K562 (cell line): ENCODE measurements around the gene ACAP3. TPM values are rescaled to one million over a fixed set of nuclear protein-coding genes. Genes with fewer than 3 reads are reported as not detected.

Experiments
- BCOR ChIP-seq: fragments of 450-650 bp; IDR thresholded peaks from 2 replicates; pipeline ENCODE4 v1.6.1; 2016
- BRD4 ChIP-seq: fragments of 200-600 bp; sonication (generic); IDR thresholded peaks from 2 replicates; pipeline ENCODE4 v1.6.1; 2017; ENCODE audit warnings: inconsistent platforms
- CBFA2T3 ChIP-seq: fragments of 450-650 bp; IDR thresholded peaks from 2 replicates; pipeline ENCODE4 v1.6.1; 2017
- DPF2 ChIP-seq: fragments of 450-650 bp; IDR thresholded peaks from 2 replicates; pipeline ENCODE4 v1.6.1; 2016
- ESRRA ChIP-seq: fragments of 450-650 bp; IDR thresholded peaks from 2 replicates; pipeline ENCODE4 v1.6.1; 2014; ENCODE audit warnings: low read depth, mild to moderate bottlenecking, moderate library complexity, borderline replicate concordance
- GTF3C2 ChIP-seq: IDR thresholded peaks from 3 replicates; pipeline ENCODE4 v1.6.1; 2011; ENCODE audit warnings: borderline replicate concordance, mild to moderate bottlenecking, moderate library complexity; ENCODE audit not compliant: insufficient read length; ENCODE audit errors: extremely low read depth
- HNRNPUL1 ChIP-seq: fragments of 200-400 bp; formaldehyde crosslinking; IDR thresholded peaks from 2 replicates; pipeline ENCODE4 v1.6.1; 2017; ENCODE audit warnings: low read length
- KLF1 ChIP-seq: fragments of 450-650 bp; IDR thresholded peaks from 2 replicates; pipeline ENCODE4 v1.6.1; 2016; ENCODE audit warnings: missing genetic modification characterization, missing compliant biosample characterization
- MXI1 ChIP-seq: IDR thresholded peaks from 2 replicates; pipeline ENCODE4 v1.6.1; 2011; ENCODE audit warnings: low read depth, mild to moderate bottlenecking, improper control_type of control experiment, low read length
- NFATC3 ChIP-seq: fragments of 450-650 bp; IDR thresholded peaks from 2 replicates; pipeline ENCODE4 v1.6.1; 2017; ENCODE audit warnings: mild to moderate bottlenecking
- XRCC3 ChIP-seq: fragments of 450-650 bp; IDR thresholded peaks from 2 replicates; pipeline ENCODE4 v1.6.1; 2017; ENCODE audit warnings: mild to moderate bottlenecking, moderate library complexity
- ZC3H4 ChIP-seq: sonication (generic); formaldehyde crosslinking; IDR thresholded peaks from 2 replicates; pipeline ENCODE4 v1.9.0; 2021; ENCODE audit warnings: missing genetic modification reagents, borderline replicate concordance
- ZNF174 ChIP-seq: fragments of 250-450 bp; sonication (Bioruptor Pico); IDR thresholded peaks from 2 replicates; pipeline ENCODE4 v1.4.0; 2020; ENCODE audit warnings: mild to moderate bottlenecking
- polyA plus RNA-seq, 8 experiments: library from polyadenylated mRNA; depleted of rRNA in 4 of 8; stranded (reverse) in 5 of 8; unstranded in 3 of 8; fragments of >200 nt; fragmentation: Nextera tagmentation in 2 of 8; fragmentation: Illumina TruSeq in 1 of 8; extraction: Ambion mirVana in 2 of 8; extraction: Trizol in 1 of 8; gene quantifications; 2 replicates each; pipeline versions ENCODE4 v1.2.1 to v1.2.3, GENCODE V29; 2011 to 2014; ENCODE audit warnings: inconsistent platforms in 1 of 8, missing spikeins in 1 of 8
- total RNA-seq, 7 experiments: library from RNA; depleted of rRNA in 6 of 7; stranded (reverse); fragments of >200 nt in 6 of 7; fragmentation: Illumina TruSeq in 2 of 7; extraction: Trizol in 2 of 7; gene quantifications; 2 replicates each; pipeline versions ENCODE4 v1.2.1 to v1.2.3, GENCODE V29; 2011 to 2021; ENCODE audit warnings: low replicate concordance in 1 of 7
- TF ChIP-seq, protein P1 (sequence below): fragments of 250-450 bp; sonication (Bioruptor Pico); IDR thresholded peaks from 2 replicates; pipeline ENCODE4 v1.5.0; 2021; ENCODE audit warnings: mild to moderate bottlenecking, moderate library complexity
- TF ChIP-seq, protein P2 (sequence below), 3 experiments: IDR thresholded peaks in 2 of 3; conservative IDR thresholded peaks in 1 of 3; 2 replicates each; pipeline ENCODE4 v1.5.1; 2011 to 2012; ENCODE audit warnings: low read length in 3 of 3, mild to moderate bottlenecking in 3 of 3, control low read depth in 2 of 3, improper control_type of control experiment in 1 of 3, inconsistent platforms in 1 of 3, low read depth in 1 of 3, mixed read lengths in 1 of 3, moderate library complexity in 1 of 3; ENCODE audit not compliant: insufficient read depth in 2 of 3
- TF ChIP-seq, protein P3 (sequence below), 3 experiments: fragments of 200-800 bp in 1 of 3; fragments of 250-450 bp in 1 of 3; fragments of 450-650 bp in 1 of 3; sonication (Bioruptor Pico) in 1 of 3; sonication (Bioruptor generic) in 1 of 3; formaldehyde crosslinking in 1 of 3; IDR thresholded peaks; 2 replicates each; pipeline versions ENCODE4 v1.6.1 to v1.8.0; 2016 to 2022; ENCODE audit warnings: mild to moderate bottlenecking in 2 of 3, missing genetic modification characterization in 2 of 3, missing compliant biosample characterization in 1 of 3, moderate library complexity in 1 of 3

ACAP3 gene
- total and polyA plus RNA-seq, 9 of the 15 experiments (the other 6 are each of a cell fraction or from before 2014, with no cell fraction given) = 0.01 to 49.0 (median 12.0) TPM

GRCh38 chr1:1273512-1274298 lies 34.0 kb downstream of the ACAP3 start, which contains the start of gene UBE2J2 (continued):
- TF ChIP-seq ZC3H4 (CRISPR knock-in tag) = no peak
- no peak for TF ChIP-seq BRD4
- TF ChIP-seq KLF1 = peak; percentile 48; the same call in 1 of the 2 replicates
- no peak for TF ChIP-seq CBFA2T3
- peak; percentile 8; the same call in 1 of the 2 replicates for TF ChIP-seq ESRRA
- no peak for TF ChIP-seq MXI1
- TF ChIP-seq GTF3C2 = no peak
- TF ChIP-seq BCOR = no peak
- TF ChIP-seq ZNF174 (CRISPR knock-in tag) = no peak
- no peak for TF ChIP-seq HNRNPUL1
- TF ChIP-seq, protein P1, sequence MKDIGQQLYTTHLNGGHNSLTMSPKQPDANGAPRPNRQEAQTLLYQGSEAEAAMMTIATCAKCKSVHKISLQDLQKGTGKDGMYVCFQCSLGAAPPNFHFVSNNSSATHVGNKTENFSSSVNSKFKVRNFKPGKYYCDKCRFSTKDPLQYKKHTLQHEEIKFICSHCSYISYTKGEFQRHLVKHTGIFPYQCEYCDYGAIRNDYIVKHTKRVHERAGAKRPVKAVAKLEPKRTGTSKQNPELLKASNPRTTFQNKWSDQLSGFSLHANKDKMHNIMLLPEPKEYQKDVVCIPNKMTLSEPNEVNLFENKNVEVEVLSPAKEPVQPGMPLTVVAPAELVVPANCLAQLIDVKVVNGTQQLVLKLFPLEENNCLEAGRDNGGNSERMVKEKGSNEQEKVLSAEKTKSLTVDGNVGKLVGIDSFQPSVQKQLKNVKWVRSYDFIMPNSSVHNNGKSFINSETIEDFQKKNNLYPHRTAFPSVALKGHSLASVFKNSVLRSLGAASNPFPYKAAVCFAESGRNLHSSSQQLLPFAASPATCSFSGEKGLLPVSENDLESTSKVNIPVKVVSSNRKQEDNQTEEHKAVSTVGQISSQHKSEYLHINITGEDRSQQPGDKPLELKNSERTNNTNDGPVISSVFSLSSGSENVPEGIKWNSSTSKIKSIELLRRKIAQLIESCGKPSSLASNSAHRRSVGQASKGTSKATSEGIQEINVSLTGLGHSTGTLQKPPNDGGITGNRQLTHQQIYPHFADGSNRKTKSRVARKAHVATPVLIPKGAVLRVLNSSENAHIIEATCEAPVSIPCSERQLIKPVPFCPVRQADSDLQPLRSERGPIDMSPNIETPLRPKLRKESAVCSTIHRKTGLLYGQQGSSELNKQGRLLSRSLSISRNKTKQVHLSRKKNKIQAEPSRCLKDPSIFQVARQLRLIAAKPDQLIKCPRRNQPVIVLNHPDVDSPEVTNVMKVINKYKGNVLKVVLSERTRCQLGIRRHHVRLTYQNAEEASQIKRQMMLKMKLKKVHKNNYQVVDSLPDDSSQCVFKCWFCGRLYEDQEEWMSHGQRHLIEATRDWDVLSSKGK (CRISPR knock-in tag) = no peak
- TF ChIP-seq, protein P2, sequence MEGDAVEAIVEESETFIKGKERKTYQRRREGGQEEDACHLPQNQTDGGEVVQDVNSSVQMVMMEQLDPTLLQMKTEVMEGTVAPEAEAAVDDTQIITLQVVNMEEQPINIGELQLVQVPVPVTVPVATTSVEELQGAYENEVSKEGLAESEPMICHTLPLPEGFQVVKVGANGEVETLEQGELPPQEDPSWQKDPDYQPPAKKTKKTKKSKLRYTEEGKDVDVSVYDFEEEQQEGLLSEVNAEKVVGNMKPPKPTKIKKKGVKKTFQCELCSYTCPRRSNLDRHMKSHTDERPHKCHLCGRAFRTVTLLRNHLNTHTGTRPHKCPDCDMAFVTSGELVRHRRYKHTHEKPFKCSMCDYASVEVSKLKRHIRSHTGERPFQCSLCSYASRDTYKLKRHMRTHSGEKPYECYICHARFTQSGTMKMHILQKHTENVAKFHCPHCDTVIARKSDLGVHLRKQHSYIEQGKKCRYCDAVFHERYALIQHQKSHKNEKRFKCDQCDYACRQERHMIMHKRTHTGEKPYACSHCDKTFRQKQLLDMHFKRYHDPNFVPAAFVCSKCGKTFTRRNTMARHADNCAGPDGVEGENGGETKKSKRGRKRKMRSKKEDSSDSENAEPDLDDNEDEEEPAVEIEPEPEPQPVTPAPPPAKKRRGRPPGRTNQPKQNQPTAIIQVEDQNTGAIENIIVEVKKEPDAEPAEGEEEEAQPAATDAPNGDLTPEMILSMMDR (IDR thresholded peaks at IDR 0.05 in 2 of 3, conservative IDR thresholded peaks at IDR 0.05 in 1 of 3; ENCODE audit: insufficient read depth in 2 of 3, low read depth in 1 of 3, low read length in 3 of 3) = no peak; a peak in 1 of 6 replicates
- TF ChIP-seq, protein P3, sequence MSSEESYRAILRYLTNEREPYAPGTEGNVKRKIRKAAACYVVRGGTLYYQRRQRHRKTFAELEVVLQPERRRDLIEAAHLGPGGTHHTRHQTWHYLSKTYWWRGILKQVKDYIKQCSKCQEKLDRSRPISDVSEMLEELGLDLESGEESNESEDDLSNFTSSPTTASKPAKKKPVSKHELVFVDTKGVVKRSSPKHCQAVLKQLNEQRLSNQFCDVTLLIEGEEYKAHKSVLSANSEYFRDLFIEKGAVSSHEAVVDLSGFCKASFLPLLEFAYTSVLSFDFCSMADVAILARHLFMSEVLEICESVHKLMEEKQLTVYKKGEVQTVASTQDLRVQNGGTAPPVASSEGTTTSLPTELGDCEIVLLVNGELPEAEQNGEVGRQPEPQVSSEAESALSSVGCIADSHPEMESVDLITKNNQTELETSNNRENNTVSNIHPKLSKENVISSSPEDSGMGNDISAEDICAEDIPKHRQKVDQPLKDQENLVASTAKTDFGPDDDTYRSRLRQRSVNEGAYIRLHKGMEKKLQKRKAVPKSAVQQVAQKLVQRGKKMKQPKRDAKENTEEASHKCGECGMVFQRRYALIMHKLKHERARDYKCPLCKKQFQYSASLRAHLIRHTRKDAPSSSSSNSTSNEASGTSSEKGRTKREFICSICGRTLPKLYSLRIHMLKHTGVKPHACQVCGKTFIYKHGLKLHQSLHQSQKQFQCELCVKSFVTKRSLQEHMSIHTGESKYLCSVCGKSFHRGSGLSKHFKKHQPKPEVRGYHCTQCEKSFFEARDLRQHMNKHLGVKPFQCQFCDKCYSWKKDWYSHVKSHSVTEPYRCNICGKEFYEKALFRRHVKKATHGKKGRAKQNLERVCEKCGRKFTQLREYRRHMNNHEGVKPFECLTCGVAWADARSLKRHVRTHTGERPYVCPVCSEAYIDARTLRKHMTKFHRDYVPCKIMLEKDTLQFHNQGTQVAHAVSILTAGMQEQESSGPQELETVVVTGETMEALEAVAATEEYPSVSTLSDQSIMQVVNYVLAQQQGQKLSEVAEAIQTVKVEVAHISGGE (CRISPR knock-in tag; IDR thresholded peaks at IDR 0.05) = peak in 1 of 3 experiments; percentile 85; a peak in 2 of 6 replicates
- TF ChIP-seq XRCC3 = no peak
- TF ChIP-seq NFATC3 = no peak
- no peak for TF ChIP-seq DPF2
